K562 (cell line): ENCODE measurements around the gene DNASE1L2. TPM values are rescaled to one million over a fixed set of nuclear protein-coding genes. Genes with fewer than 3 reads are reported as not detected.
A peak's percentile ranks its signal among the peaks of the same experiment; 100 is the strongest.

Experiments
- ATAC-seq: fragments of 200-7000 bp; cut with Tn5 transposase; 3 replicates; pipeline ENCODE4 v1.9.1; 2020; ENCODE audit warnings: moderate library complexity
- BruUV-seq: library from RNA; stranded (reverse); fragments of 400-500 nt; replicated peaks from 2 replicates; lab custom pipeline; 2021; lab: Mats Ljungman, UMichigan
- CTCF ChIA-PET: fragments of 300-600 bp; formaldehyde crosslinking; extraction: SDS; loops from one replicate; lab custom pipeline; 2021; ENCODE audit warnings: low intra/inter-chr PET ratio; lab: Yijun Ruan, JAX
- POLR2A ChIA-PET: fragments of 300-600, 350-650 bp; sonication (Branson Sonifier 250); formaldehyde crosslinking; extraction: SDS; loops from one replicate; lab custom pipeline; 2021; ENCODE audit warnings: antibody characterized with exemption, inconsistent platforms; lab: Yijun Ruan, JAX
- DNase-seq, 4 experiments: peaks; one replicate each; pipeline versions ENCODE4 v3.0.0 to v3.0.0-alpha.2; 2011 to 2018; ENCODE audit warnings: low spot score in 3 of 4, mixed read lengths in 3 of 4; ENCODE audit errors: extremely low read depth in 1 of 4
- FAIRE-seq: peaks from 2 replicates; lab custom pipeline; 2011; peaks lifted over from hg19 to GRCh38; lab: Jason Lieb, UNC
- H2AFZ ChIP-seq: 2 replicates; pipeline ENCODE4 v1.6.0; 2011; ENCODE audit warnings: low read depth, low read length, control low read depth, inconsistent platforms
- H3K27ac ChIP-seq: fragments of 200-600 bp; 3 replicates; pipeline ENCODE4 v1.8.0; 2011; ENCODE audit warnings: low read depth, mild to moderate bottlenecking, control low read depth, inconsistent platforms, low read length, moderate library complexity, mixed read lengths; ENCODE audit errors: extremely low read depth
- H3K27me3 ChIP-seq, 2 experiments: fragments of 300-600 bp in 1 of 2; 2 replicates in 1 of 2; 3 replicates in 1 of 2; pipeline versions ENCODE4 v1.6.0 to v1.8.0; 2011; ENCODE audit warnings: inconsistent platforms in 2 of 2, low read length in 2 of 2, mild to moderate bottlenecking in 1 of 2, mixed read lengths in 1 of 2, moderate library complexity in 1 of 2; ENCODE audit not compliant: control insufficient read depth in 2 of 2, insufficient read depth in 2 of 2
- H3K36me3 ChIP-seq: fragments of 300-600 bp; 3 replicates; pipeline ENCODE4 v1.8.0; 2011; ENCODE audit warnings: mild to moderate bottlenecking, low read length, inconsistent platforms; ENCODE audit not compliant: control insufficient read depth, insufficient read depth
- H3K4me1 ChIP-seq, 2 experiments: fragments of 200-600 bp in 1 of 2; replicated peaks in 1 of 2; 2 replicates in 1 of 2; 3 replicates in 1 of 2; pipeline versions ENCODE4 v1.5.1 to v1.8.0; 2011; ENCODE audit warnings: inconsistent platforms in 2 of 2, low read length in 2 of 2, mild to moderate bottlenecking in 1 of 2, mixed read lengths in 1 of 2, moderate library complexity in 1 of 2; ENCODE audit not compliant: control insufficient read depth in 2 of 2, insufficient read depth in 2 of 2
- H3K4me2 ChIP-seq: 2 replicates; pipeline ENCODE4 v1.6.1; 2011; ENCODE audit warnings: low read length, control low read depth, inconsistent platforms, mixed read lengths; ENCODE audit not compliant: insufficient read depth
- H3K4me3 ChIP-seq: fragments of 200-600 bp; sonication (generic), shearing (Covaris generic); 2 replicates; pipeline ENCODE4 v1.5.1; 2016; ENCODE audit warnings: control low read depth, inconsistent platforms
- H3K79me2 ChIP-seq: fragments of 200-600 bp; 3 replicates; pipeline ENCODE4 v1.8.0; 2011; ENCODE audit warnings: low read length, inconsistent platforms; ENCODE audit not compliant: control insufficient read depth, insufficient read depth
- H3K9ac ChIP-seq, 2 experiments: 2 replicates each; pipeline versions ENCODE4 v1.6.0 to v1.6.1; 2011; ENCODE audit warnings: low read depth in 2 of 2, low read length in 2 of 2, control low read depth in 1 of 2, inconsistent platforms in 1 of 2, mild to moderate bottlenecking in 1 of 2, mixed read lengths in 1 of 2; ENCODE audit not compliant: insufficient read depth in 1 of 2
- H3K9me1 ChIP-seq: one replicate; pipeline ENCODE4 v1.6.0; 2011; ENCODE audit warnings: inconsistent platforms, mild to moderate bottlenecking, low read length, moderate library complexity; ENCODE audit not compliant: control insufficient read depth, insufficient read depth
- H3K9me3 ChIP-seq: replicated peaks from 2 replicates; pipeline ENCODE4 v1.5.1; 2011; ENCODE audit warnings: low read depth, low read length, inconsistent platforms; ENCODE audit not compliant: control insufficient read depth, insufficient read depth
- H4K20me1 ChIP-seq: replicated peaks from 2 replicates; pipeline ENCODE4 v1.6.1; 2011; ENCODE audit warnings: low read length, inconsistent platforms, mixed read lengths; ENCODE audit not compliant: control insufficient read depth, insufficient read depth
- CBFB ChIP-seq: sonication (generic); formaldehyde crosslinking; IDR thresholded peaks from 2 replicates; pipeline ENCODE4 v1.4.0; 2020; ENCODE audit warnings: mild to moderate bottlenecking, missing genetic modification reagents
- ELF4 ChIP-seq: fragments of 450-650 bp; formaldehyde crosslinking; IDR thresholded peaks from 2 replicates; pipeline ENCODE4 v1.4.0; 2022; ENCODE audit warnings: missing genetic modification characterization
- RBFOX2 ChIP-seq: fragments of 200-400 bp; formaldehyde crosslinking; IDR thresholded peaks from 2 replicates; pipeline ENCODE4 v1.6.1; 2017; ENCODE audit warnings: low read depth, mild to moderate bottlenecking, low read length, moderate library complexity
- TBL1XR1 ChIP-seq, 2 experiments: IDR thresholded peaks; 2 replicates each; pipeline ENCODE4 v1.6.1; 2012; ENCODE audit warnings: improper control_type of control experiment in 2 of 2, low read length in 2 of 2, mild to moderate bottlenecking in 1 of 2
- ZBTB33 ChIP-seq: sonication (generic); formaldehyde crosslinking; IDR thresholded peaks from 2 replicates; pipeline ENCODE4 v1.8.1; 2023; ENCODE audit warnings: mild to moderate bottlenecking, missing genetic modification reagents
- ZKSCAN3 ChIP-seq: fragments of 250-450 bp; sonication (Bioruptor Pico); IDR thresholded peaks from 2 replicates; pipeline ENCODE4 v1.4.0; 2020
- ZNF507 ChIP-seq: conservative IDR thresholded peaks from 2 replicates; pipeline ENCODE4 v1.6.1; 2017; ENCODE audit warnings: missing genetic modification characterization, missing compliant biosample characterization
- ZNF592 ChIP-seq: fragments of 450-650 bp; IDR thresholded peaks from 2 replicates; pipeline ENCODE4 v1.6.1; 2017; ENCODE audit warnings: antibody characterized with exemption, mild to moderate bottlenecking
- WGBS: fragments of 100-300 bp; shearing (Covaris generic); methylation state at CpG from one replicate; pipeline ENCODE4 v1.1.6; 2016; ENCODE audit warnings: low coverage, mixed read lengths; ENCODE audit not compliant: insufficient coverage; ENCODE audit errors: missing lambda C conversion rate; 5-methylcytosine and 5-hydroxymethylcytosine counted together
- in situ Hi-C: fragments of 300-500 bp; cut with MboI; formaldehyde crosslinking; loops from 4 replicates; pipeline ENCODE4 v1.15.0; 2018; ENCODE audit warnings: inconsistent platforms, mixed read lengths
- intact Hi-C: fragments of 100-400 bp; cut with micrococcal nuclease; formaldehyde crosslinking; loops from 2 replicates; pipeline ENCODE4 v1.14.2; 2022
- polyA plus RNA-seq, 8 experiments: library from polyadenylated mRNA; depleted of rRNA in 4 of 8; stranded (reverse) in 5 of 8; unstranded in 3 of 8; fragments of >200 nt; fragmentation: Nextera tagmentation in 2 of 8; fragmentation: Illumina TruSeq in 1 of 8; extraction: Ambion mirVana in 2 of 8; extraction: Trizol in 1 of 8; gene quantifications; 2 replicates each; pipeline versions ENCODE4 v1.2.1 to v1.2.3, GENCODE V29; 2011 to 2014; ENCODE audit warnings: inconsistent platforms in 1 of 8, missing spikeins in 1 of 8
- total RNA-seq, 7 experiments: library from RNA; depleted of rRNA in 6 of 7; stranded (reverse); fragments of >200 nt in 6 of 7; fragmentation: Illumina TruSeq in 2 of 7; extraction: Trizol in 2 of 7; gene quantifications; 2 replicates each; pipeline versions ENCODE4 v1.2.1 to v1.2.3, GENCODE V29; 2011 to 2021; ENCODE audit warnings: low replicate concordance in 1 of 7

DNASE1L2 gene
- total and polyA plus RNA-seq, 9 of the 15 experiments (the other 6 are each of a cell fraction or from before 2014, with no cell fraction given) = 0.08 to 2.7 (median 1.7) TPM; not detected in 1

GRCh38 chr16:2208772-2209171 is 27.5 kb upstream of the DNASE1L2 start:
- H4K20me1 ChIP-seq = peaks cover 21% of the 10 kb centered on the region
- H3K4me1 ChIP-seq = peaks cover 33 to 89% of the 10 kb centered on the region in 2 experiments
- FAIRE-seq (no peak), ATAC-seq (no peak), DNase-seq (no peak)
- H3K9me1 ChIP-seq = no peaks in the 10 kb centered on the region
- H3K9me3 ChIP-seq = no peaks in the 10 kb centered on the region
- in situ Hi-C loops (no loop called here), intact Hi-C loops (no loop called here)
- ChIA-PET CTCF (no interaction called here), POLR2A (interaction anchor here (0.6 to 1.3 kb wide), 6 partner anchors 9 to 53 kb away, joined by 3 to 4 read pairs (median 3); partner anchors contain the start of genes ECI1 and TRAF7)
- 98% methylated on average over 6 of the region's 9 CpGs for WGBS
- no peak for TF ChIP-seq ZNF507 (tag)
- peak; percentile 48; the same call in 1 of the 2 replicates for TF ChIP-seq RBFOX2
- TF ChIP-seq ELF4 (CRISPR knock-in tag) = no peak
- no peak for TF ChIP-seq ZNF592
- TF ChIP-seq TBL1XR1 (IDR thresholded peaks at IDR 0.05; ENCODE audit: low read length in 2 of 2) = no peak
- TF ChIP-seq ZKSCAN3 = peak; percentile 33; the same call in 1 of the 2 replicates
- peak; percentile 59; the same call in 1 of the 2 replicates for TF ChIP-seq ZBTB33 (CRISPR knock-in tag)
- peak; percentile 71; the same call in 1 of the 2 replicates for TF ChIP-seq CBFB
- H3K36me3 ChIP-seq = peaks cover 61% of the 10 kb centered on the region; the same call in 2 of the 3 replicates
- H3K4me3 ChIP-seq = no peak overlapping the region
- BruUV-seq = no TSS peak
- H3K27me3 ChIP-seq = no peaks in the 10 kb centered on the region
- no peak overlapping the region for H3K27ac ChIP-seq
- H3K79me2 ChIP-seq = peaks cover 66% of the 10 kb centered on the region
- peak overlapping the region in 1 of 2 experiments; percentile 96; a peak in 2 of 4 replicates for H3K9ac ChIP-seq
- H3K4me2 ChIP-seq = no peak overlapping the region
- no peak overlapping the region for H2AFZ ChIP-seq
